EH (cell line): ENCODE data around the gene APOA1.

Source experiments
- DNase-seq: peaks from one replicate; pipeline ENCODE4 v3.0.0-alpha.2; 2015; ENCODE audit warnings: low read depth

The APOA1 gene

GRCh38 chr11:116837231-116838091 lies at the start of gene APOA1:
APOA1 (minus strand) TSS chr11:116837622; CDS start chr11:116837387, 235 bp downstream.
- DNase-seq: peak; percentile 15

GRCh38 chr11:116885951-116886655 lies 48.7 kb upstream of the APOA1 start:
- DNase-seq: no peak

- peak; percentile 80 for DNase-seq
These were observed 45.0 kb upstream of the APOA1 start for GRCh38 chr11:116882386-116882785.

- no peak for DNase-seq
These were observed 43.7 kb upstream of the APOA1 start for GRCh38 chr11:116881143-116881542.

- peak; percentile 76 for DNase-seq
These were observed 42.6 kb upstream of the APOA1 start for GRCh38 chr11:116879800-116880625.

GRCh38 chr11:116876656-116877055 lies 39.2 kb upstream of the APOA1 start:
- DNase-seq: no peak

GRCh38 chr11:116875194-116875593 lies 37.8 kb upstream of the APOA1 start:
- DNase-seq: no peak

- peak; percentile 82 for DNase-seq
These were observed 36.8 kb upstream of the APOA1 start for GRCh38 chr11:116874251-116874650.

GRCh38 chr11:116873381-116873780 lies 36.0 kb upstream of the APOA1 start:
- DNase-seq: no peak

GRCh38 chr11:116871248-116871647 lies 33.8 kb upstream of the APOA1 start:
- DNase-seq: peak; percentile 95

- DNase-seq: no peak
These were observed 32.6 kb upstream of the APOA1 start for GRCh38 chr11:116870054-116870453.

GRCh38 chr11:116869610-116870009 lies 32.2 kb upstream of the APOA1 start:
- no peak for DNase-seq

- DNase-seq: no peak
These were observed 30.6 kb upstream of the APOA1 start for GRCh38 chr11:116868066-116868465.

GRCh38 chr11:116867619-116868018 lies 30.2 kb upstream of the APOA1 start:
- no peak for DNase-seq

- DNase-seq: peak; percentile 78
These were observed 29.5 kb upstream of the APOA1 start for GRCh38 chr11:116866804-116867455.

- DNase-seq: peak; percentile 93
These were observed 28.3 kb upstream of the APOA1 start for GRCh38 chr11:116865696-116866095.

- peak; percentile 56 for DNase-seq
These were observed 27.1 kb upstream of the APOA1 start for GRCh38 chr11:116864531-116864930.

GRCh38 chr11:116862951-116863350 lies 25.5 kb upstream of the APOA1 start:
- peak; percentile 78 for DNase-seq

- DNase-seq: no peak
These were observed 24.8 kb upstream of the APOA1 start for GRCh38 chr11:116862185-116862584.

GRCh38 chr11:116861539-116861938 lies 24.1 kb upstream of the APOA1 start:
- DNase-seq: peak; percentile 81

GRCh38 chr11:116860303-116860702 lies 22.9 kb upstream of the APOA1 start:
- no peak for DNase-seq

- no peak for DNase-seq
These were observed 21.8 kb upstream of the APOA1 start for GRCh38 chr11:116859175-116859574.
